Ishikawa (cell line): Measurements from ENCODE around the gene EIF2AK3.

ENCODE experiments used
- CEBPB ChIP-seq: IDR thresholded peaks from 2 replicates; pipeline ENCODE4 v1.6.1; 2012
- CREB1 ChIP-seq: IDR thresholded peaks from 2 replicates; pipeline ENCODE4 v1.6.1; 2012; ENCODE audit warnings: low read depth
- EGR1 ChIP-seq: IDR thresholded peaks from 2 replicates; pipeline ENCODE4 v1.6.1; 2012
- EP300 ChIP-seq: IDR thresholded peaks from 2 replicates; pipeline ENCODE4 v1.6.1; 2012; ENCODE audit warnings: borderline replicate concordance
- FOXM1 ChIP-seq: IDR thresholded peaks from 2 replicates; pipeline ENCODE4 v1.6.1; 2012; ENCODE audit warnings: low read depth, borderline replicate concordance
- NFIC ChIP-seq: IDR thresholded peaks from 2 replicates; pipeline ENCODE4 v1.6.1; 2012
- RAD21 ChIP-seq: IDR thresholded peaks from 2 replicates; pipeline ENCODE4 v1.6.1; 2012; ENCODE audit warnings: low read depth
- TAF1 ChIP-seq: IDR thresholded peaks from 2 replicates; pipeline ENCODE4 v1.6.1; 2012; ENCODE audit warnings: low read depth, mild to moderate bottlenecking
- TCF12 ChIP-seq: IDR thresholded peaks from 2 replicates; pipeline ENCODE4 v1.6.1; 2012; ENCODE audit warnings: low read depth
- TEAD4 ChIP-seq: IDR thresholded peaks from 2 replicates; pipeline ENCODE4 v1.6.1; 2012
- YY1 ChIP-seq: IDR thresholded peaks from 2 replicates; pipeline ENCODE4 v1.6.1; 2012; ENCODE audit warnings: low read depth
- ZBTB7A ChIP-seq: IDR thresholded peaks from 2 replicates; pipeline ENCODE4 v1.6.1; 2012; ENCODE audit warnings: low read depth
- TF ChIP-seq, protein P1 (sequence below): IDR thresholded peaks from 2 replicates; pipeline ENCODE4 v1.6.1; 2012
- TF ChIP-seq, protein P2 (sequence below): IDR thresholded peaks from 2 replicates; pipeline ENCODE4 v1.6.1; 2012
- TF ChIP-seq, protein P3 (sequence below): IDR thresholded peaks from 2 replicates; pipeline ENCODE4 v1.6.1; 2012; ENCODE audit warnings: low read depth, mild to moderate bottlenecking

The EIF2AK3 gene

DNA sequence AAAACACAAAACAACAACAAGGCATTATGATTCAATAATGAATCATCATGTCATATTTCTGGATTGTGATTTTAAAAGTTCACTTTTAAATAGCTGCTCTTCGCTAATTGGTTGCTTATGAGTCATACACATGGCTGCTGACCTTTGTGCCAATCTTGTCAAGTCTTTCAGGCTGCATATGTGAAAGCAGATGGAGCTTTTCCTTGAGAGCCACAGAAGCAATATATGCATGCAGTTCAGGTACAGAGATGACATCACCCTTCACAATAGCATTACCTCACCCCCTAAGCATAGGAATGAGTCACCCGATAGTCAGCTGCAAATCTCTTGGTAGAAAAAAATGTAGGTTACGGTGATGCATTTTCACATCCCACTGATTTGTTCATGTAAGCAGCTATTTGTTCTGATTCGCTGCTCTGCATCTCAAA lies 27.2 kb downstream of the EIF2AK3 start:
- TF ChIP-seq EGR1 (no peak), EP300 (peak; percentile 62; the same call in 1 of the 2 replicates), CREB1 (0 out of 2 replicates have a peak, but pooled peaks have one; percentile 36), TCF12 (peak; percentile 79), CEBPB (peak; percentile 61; the same call in 1 of the 2 replicates), NFIC (no peak; the same call in 1 of the 2 replicates), FOXM1 (peak; percentile 67), TEAD4 (peak; percentile 82)
- TF ChIP-seq, protein P1, sequence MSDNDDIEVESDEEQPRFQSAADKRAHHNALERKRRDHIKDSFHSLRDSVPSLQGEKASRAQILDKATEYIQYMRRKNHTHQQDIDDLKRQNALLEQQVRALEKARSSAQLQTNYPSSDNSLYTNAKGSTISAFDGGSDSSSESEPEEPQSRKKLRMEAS, result peak; percentile 59; the same call in 1 of the 2 replicates

DNA sequence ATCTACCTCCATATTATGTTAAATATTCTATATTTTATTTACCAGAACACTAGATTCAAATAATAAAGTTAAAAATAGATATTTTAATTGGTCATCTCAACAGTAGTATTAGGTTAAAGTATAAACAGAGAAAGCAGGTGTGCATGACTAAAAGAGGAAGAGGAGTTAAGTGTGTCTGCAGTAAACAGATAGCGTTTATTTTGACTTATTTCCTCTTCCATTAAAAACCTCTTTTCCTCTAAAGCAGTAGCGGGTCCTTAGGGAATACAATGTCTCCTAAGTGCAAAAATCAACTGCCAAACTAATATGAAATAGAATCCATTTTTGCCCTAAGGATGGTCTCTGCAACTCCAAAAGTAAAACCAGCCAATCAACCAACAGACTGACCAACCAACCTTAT lies 27.7 kb downstream of the EIF2AK3 start:
- no peak for TF ChIP-seq NFIC
- TF ChIP-seq EP300, result no peak
- TF ChIP-seq CEBPB, result no peak
- no peak for TF ChIP-seq ZBTB7A
- TF ChIP-seq CREB1, result no peak
- no peak for TF ChIP-seq RAD21
- TF ChIP-seq TAF1, result no peak
- TF ChIP-seq TEAD4, result no peak
- TF ChIP-seq EGR1, result no peak
- TF ChIP-seq, protein P2, sequence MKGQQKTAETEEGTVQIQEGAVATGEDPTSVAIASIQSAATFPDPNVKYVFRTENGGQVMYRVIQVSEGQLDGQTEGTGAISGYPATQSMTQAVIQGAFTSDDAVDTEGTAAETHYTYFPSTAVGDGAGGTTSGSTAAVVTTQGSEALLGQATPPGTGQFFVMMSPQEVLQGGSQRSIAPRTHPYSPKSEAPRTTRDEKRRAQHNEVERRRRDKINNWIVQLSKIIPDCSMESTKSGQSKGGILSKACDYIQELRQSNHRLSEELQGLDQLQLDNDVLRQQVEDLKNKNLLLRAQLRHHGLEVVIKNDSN, result no peak

DNA sequence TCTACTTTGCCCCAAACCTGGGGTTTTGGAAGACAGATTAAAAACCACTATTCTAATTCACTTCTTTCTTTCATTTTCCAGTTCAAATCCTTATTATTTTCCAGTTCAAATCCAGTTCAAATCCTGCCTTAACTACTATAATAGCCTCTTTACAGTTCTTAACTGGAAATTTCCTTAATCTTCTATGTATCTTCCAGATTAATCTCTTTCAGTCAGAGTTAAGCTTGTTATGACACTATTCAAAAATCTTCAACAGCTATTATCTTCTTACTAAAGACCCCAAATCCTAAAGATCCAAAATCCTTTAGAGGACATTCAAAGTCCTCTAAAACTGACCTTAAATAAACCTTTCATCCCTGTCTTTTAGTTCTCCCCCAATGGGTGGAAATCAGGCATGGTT lies 30.1 kb downstream of the EIF2AK3 start:
- TF ChIP-seq TAF1 (no peak), ZBTB7A (no peak), CREB1 (no peak), TEAD4 (no peak)
- TF ChIP-seq, protein P1, result no peak
- TF ChIP-seq, protein P2, result no peak

DNA sequence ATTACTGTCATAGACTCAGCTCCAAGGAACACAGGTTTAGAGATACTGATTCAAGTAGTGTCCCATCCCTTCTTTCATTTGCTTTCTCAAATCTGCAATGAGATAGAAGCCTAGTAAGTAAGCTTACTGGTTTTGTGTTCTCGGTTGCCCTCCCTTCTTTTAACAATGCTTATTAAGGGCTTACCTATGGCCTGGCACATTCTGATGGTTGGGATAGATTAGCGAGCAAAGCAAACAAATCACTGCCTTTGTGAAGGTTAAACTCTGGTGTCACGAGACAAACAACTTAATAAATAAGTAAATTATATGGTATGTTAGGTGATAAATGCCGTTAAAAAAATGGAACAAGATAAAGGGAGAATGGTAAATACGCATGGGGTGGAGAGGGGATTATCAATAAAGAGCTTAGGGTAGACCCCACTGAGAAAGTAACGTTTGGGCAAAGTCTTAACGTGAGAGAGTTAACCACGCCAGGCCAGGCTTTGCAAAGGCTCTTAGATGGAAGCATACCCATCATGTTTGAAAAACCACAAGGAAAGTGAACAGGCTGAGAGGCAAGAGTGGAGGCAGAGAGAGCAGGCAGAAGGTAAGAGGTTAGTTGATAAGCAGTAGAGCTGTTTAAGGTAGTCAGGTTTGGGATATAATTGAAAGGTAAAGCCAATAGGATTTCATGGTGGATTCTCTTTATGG lies 31.0 kb downstream of the EIF2AK3 start:
- TF ChIP-seq, protein P1, result no peak
- TF ChIP-seq TCF12 (no peak), TEAD4 (no peak), CEBPB (no peak), NFIC (no peak), FOXM1 (no peak), CREB1 (no peak), RAD21 (no peak), EGR1 (no peak), EP300 (no peak), TAF1 (no peak), YY1 (no peak), ZBTB7A (no peak)
- TF ChIP-seq, protein P2, result no peak
- TF ChIP-seq, protein P3, sequence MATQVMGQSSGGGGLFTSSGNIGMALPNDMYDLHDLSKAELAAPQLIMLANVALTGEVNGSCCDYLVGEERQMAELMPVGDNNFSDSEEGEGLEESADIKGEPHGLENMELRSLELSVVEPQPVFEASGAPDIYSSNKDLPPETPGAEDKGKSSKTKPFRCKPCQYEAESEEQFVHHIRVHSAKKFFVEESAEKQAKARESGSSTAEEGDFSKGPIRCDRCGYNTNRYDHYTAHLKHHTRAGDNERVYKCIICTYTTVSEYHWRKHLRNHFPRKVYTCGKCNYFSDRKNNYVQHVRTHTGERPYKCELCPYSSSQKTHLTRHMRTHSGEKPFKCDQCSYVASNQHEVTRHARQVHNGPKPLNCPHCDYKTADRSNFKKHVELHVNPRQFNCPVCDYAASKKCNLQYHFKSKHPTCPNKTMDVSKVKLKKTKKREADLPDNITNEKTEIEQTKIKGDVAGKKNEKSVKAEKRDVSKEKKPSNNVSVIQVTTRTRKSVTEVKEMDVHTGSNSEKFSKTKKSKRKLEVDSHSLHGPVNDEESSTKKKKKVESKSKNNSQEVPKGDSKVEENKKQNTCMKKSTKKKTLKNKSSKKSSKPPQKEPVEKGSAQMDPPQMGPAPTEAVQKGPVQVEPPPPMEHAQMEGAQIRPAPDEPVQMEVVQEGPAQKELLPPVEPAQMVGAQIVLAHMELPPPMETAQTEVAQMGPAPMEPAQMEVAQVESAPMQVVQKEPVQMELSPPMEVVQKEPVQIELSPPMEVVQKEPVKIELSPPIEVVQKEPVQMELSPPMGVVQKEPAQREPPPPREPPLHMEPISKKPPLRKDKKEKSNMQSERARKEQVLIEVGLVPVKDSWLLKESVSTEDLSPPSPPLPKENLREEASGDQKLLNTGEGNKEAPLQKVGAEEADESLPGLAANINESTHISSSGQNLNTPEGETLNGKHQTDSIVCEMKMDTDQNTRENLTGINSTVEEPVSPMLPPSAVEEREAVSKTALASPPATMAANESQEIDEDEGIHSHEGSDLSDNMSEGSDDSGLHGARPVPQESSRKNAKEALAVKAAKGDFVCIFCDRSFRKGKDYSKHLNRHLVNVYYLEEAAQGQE, result no peak

DNA sequence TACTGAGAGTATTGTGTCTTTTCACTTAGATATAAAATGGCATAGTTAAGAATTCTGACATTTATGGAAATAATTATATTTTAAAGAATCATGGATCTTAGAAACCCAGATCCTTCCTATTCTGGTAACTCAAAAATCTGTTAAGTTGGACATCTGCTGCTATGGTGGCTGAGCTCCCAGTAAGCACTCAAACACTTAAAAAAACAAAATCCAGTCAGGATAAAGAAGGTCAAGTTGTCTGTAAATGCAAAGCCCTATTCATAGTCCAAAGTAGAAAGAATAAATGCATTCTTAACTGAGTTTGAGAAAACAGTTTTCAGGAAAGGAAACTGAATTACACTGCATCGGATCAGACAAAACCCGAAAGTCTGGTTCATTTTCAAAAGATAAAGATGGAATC lies 35.6 kb downstream of the EIF2AK3 start:
- TF ChIP-seq, protein P1, result no peak
- TF ChIP-seq TAF1 (no peak), CREB1 (no peak), CEBPB (no peak), FOXM1 (no peak), EP300 (no peak), TCF12 (no peak)
- TF ChIP-seq, protein P2, result no peak

DNA sequence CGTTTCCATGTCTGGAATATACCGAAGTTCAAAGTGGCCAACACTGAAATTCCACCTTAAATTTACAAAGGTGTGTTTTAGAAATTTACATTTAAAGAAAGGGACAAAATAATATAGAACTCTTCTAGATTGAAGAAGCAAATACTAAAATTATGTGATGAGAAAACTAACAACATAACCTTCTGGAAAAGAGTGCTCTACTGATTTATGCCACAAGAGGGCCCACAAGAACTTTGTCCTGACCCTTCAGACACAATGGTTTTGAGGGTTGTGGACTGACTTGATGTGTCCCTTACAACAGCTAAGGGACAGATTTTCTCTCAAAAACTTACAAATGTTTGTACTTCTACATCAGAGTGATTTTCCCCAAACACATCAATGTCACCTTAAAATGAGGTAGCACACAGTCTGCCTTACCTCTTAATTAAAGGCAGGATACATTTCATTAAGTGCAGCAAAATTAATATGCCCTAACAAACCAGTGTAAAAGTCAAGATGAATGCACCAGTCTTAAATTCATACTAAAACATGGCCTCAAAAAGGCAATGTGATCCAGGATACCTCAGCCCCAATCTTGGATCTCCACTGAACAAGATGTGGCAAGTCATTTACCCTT lies 36.2 kb downstream of the EIF2AK3 start:
- TF ChIP-seq, protein P2, result no peak
- TF ChIP-seq RAD21, result peak; percentile 82
